CD1c-positive myeloid dendritic cell (primary cell): ENCODE data around the gene SCN2B.

Experiments used
- DNase-seq: peaks from one replicate; pipeline ENCODE4 v3.0.0-alpha.2; 2016; ENCODE audit errors: extremely low spot score

The SCN2B gene

GRCh38 chr11:118153976-118154375 is 22.5 kb downstream of the SCN2B start:
- no peak for DNase-seq

GRCh38 chr11:118153516-118153915 is 22.9 kb downstream of the SCN2B start:
- DNase-seq: no peak

GRCh38 chr11:118152552-118153471 is 23.6 kb downstream of the SCN2B start, which contains the start of gene SCN4B:
Gene SCN4B, minus strand, starts transcription at chr11:118152823. Its CDS starts 150 bp downstream, at chr11:118152673.
- peak; percentile 50 for DNase-seq

- DNase-seq: no peak
Observed at GRCh38 chr11:118152020-118152551, 24.4 kb downstream of the SCN2B start.

GRCh38 chr11:118151431-118151830 is 25.0 kb downstream of the SCN2B start:
- no peak for DNase-seq

- no peak for DNase-seq
Observed at GRCh38 chr11:118149493-118149892, 26.9 kb downstream of the SCN2B start.

- no peak for DNase-seq
Observed at GRCh38 chr11:118148856-118149255, 27.6 kb downstream of the SCN2B start.

GRCh38 chr11:118148240-118148639 is 28.2 kb downstream of the SCN2B start:
- no peak for DNase-seq

- DNase-seq: peak; percentile 32
Observed at GRCh38 chr11:118147502-118147901, 28.9 kb downstream of the SCN2B start.

- no peak for DNase-seq
Observed at GRCh38 chr11:118146554-118146953, 29.9 kb downstream of the SCN2B start.

- DNase-seq: peak; percentile 88
Observed at GRCh38 chr11:118145285-118146227, 30.9 kb downstream of the SCN2B start.

GRCh38 chr11:118144301-118145268 is 31.9 kb downstream of the SCN2B start:
- no peak for DNase-seq

GRCh38 chr11:118143661-118144185 is 32.7 kb downstream of the SCN2B start:
- DNase-seq: no peak

GRCh38 chr11:118142809-118143208 is 33.6 kb downstream of the SCN2B start:
- peak; percentile 86 for DNase-seq

- DNase-seq: peak; percentile 36
Observed at GRCh38 chr11:118142081-118142480, 34.4 kb downstream of the SCN2B start.

- no peak for DNase-seq
Observed at GRCh38 chr11:118139578-118139977, 36.9 kb downstream of the SCN2B start.

- DNase-seq: no peak
Observed at GRCh38 chr11:118138839-118139420, 37.5 kb downstream of the SCN2B start.

- no peak for DNase-seq
Observed at GRCh38 chr11:118136801-118137200, 39.6 kb downstream of the SCN2B start.

GRCh38 chr11:118136341-118136740 is 40.1 kb downstream of the SCN2B start:
- DNase-seq: no peak

- DNase-seq: no peak
Observed at GRCh38 chr11:118135796-118136165, 40.7 kb downstream of the SCN2B start.
